KG1 (cell line): ENCODE data around the gene KCNF1.
"Not testable (repeated sequence)": the region's sequence is repeated elsewhere in the genome, so short reads cannot be mapped to it uniquely, and the experiment has no call there.

Source experiments
- DNase-seq: peaks from one replicate; lab custom pipeline; 2025; lab: John Stamatoyannopoulos, UW

Gene KCNF1

DNA sequence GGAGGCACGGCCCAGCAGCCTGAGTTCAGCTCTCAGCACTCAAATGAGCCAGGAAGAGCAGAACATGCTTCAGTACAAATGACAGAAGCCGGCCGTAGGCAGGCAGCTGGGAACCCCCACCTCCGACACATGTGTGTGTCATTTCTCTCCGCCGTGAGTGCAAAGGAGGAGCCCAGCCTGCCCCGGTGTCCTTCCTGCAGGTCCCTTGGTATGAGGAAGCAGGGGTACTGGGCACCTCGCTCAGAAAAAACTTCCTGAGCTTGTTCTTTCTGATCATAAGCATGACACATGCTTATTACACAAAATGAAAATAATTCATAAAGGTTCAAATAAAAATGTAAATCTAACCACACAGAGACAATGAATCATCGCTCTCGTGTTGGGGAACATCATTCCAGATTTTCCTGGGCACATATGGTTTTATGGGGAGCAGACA, 35.3 kb downstream of the KCNF1 start:
- no peak for DNase-seq

DNA sequence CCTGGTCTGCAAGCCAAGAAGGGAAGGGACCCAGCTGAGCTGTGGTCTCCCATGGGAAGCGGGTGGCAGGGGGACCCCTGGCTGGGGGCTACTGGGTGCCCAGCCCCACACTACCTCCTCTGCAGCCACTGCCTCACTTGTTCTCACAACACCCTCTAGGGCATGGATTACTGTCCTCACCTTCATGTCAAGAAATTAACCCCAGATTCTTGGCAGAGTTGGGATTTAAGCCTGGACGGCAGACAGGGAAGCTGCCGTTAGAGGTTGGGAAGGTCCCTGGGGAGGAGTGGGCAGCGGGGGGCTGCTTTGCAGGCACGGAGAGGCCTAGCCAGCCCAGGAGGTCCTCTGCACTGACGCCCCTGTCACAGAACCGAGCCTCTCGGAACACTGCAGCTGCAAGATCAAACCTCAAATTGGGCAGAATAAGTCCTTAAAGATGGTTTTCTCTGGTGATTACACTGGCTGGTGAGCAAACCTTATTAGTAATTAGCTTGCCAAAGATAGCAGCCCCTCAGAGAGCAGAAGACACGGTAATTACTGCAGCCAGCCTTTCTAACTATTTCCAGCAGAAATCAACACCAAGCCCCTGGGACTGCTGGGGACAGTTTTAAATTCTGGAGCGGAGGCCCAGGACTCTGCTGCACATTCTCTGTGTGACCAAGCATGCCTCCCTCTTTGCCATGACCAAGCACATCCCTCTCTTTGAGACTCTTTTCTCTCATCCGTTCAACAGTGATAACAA, 35.9 kb downstream of the KCNF1 start:
- DNase-seq: no peak

DNA sequence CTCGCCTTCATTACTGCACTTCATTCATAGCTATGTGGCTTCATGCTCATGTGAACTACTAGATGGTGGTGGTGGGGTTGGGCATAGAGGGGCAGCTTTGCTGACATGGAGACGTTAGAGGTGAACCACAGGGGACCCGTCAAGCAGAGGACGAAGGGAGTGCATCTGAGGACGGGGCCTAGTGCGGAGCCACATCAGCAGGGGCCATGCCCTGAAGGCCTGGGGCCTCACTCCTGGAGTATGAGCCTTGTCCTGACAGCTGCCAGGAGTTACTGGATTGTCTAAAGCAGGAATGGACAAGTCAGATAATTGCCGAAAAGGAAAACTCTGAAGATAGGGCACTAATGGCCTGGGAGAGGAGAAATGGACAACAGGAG, 36.4 kb downstream of the KCNF1 start:
- DNase-seq: no peak

DNA sequence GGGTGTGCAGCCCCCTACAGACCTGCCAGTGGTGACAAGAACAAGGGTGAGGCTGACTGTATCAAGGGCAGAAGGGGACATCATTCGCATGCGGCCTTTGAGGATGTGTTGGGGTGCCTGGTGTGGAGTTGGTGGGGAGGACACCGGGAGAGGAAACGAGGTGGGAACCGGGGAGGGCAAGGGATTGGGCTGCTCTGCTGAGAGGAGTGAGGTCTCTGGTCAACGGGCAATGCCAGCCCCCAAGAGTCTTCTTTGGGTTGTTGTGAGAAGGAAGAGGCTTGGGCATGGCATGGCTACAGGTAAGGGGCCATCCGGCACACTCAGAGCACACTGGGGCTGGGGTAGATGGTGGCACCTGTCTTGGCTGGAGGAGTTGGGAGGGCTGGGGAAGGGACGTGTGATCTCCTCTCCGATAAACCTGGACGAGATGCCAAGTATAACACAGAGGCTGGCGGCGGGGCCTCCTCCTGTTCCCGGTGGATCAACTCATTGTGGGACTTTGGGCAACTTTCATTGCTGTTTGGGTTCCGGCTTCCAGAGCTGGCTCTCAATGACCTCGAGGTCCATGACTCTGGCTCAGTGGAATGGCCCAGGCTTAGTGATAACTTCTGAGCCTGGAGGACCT, 37.0 kb downstream of the KCNF1 start:
- no peak for DNase-seq

DNA sequence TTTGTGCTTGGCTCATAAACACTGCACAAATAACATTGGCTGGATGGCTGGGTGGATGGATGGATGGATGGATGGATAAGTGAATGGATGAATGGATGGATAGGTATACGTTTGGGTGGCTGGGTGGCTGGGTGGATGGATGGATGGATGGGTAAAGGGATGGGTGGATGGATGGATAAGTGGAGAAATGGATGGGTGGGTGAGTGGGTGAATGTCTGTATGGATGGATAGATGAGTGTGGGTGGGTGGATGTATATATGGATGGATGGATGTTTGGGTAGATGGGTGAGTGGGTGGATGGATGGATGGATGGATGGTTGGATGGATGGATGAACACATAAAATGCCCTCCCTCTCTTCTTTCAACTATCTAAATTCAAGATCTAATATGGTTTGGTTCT, 38.1 kb downstream of the KCNF1 start:
- DNase-seq: no peak

DNA sequence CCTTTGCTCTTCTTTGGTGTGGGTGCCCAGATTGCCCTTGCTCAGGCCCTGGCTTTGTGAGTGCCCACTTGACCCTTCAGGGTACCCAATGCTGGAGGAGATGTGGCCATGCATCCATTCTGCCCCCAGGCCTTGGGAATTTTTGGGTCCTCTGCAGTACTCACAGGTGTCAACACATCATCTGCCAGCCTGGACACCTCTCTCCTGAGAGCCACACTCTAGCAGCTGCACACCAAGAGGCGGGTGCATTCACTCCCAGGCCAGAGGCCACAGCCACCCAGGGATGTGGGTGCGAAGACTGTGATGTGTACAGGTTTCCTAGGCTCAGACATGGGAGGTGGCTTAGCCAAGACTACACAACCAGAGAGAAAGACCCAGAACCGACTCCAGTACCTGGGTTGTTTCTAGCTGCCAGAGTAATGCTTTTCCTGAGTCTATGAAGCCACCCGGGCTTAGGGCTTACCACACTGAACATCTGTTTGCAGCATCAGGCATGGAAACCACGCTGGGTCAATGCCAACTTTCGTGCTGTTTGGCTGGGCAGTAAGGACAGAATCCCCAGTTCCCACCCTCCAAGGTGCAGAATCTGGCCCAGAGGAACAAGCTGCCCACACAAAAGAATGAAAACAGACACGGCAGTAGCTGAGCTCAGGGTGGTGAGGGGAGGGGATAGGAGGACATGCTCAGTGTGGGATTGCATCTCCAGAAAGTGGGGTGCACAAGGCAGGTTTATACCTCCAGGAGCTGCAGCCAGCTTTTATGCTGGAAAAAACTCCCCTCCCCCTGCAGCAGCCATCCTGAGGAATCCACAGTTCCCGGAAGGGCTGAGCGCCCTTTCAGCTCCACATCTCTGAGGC, 40.1 kb downstream of the KCNF1 start:
- no peak for DNase-seq

DNA sequence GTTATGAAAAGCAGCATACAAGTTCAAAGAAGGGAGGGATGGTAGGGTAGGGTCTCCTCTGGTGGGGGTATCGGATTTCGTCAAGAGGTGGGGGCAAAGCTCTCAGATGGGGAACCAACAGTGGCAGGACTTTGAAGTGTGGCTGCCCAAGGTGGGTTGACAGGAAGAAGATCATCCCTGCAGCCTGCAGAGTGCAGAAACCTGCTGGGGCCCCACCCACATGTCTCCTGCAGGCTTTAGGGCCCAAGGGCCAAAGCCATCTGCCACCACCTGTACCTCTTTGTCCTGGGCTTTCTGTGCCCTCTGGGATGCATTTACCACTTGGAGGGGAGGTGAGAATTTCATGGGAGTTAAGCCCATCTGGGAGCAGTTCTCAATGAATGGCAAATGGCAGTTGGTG, 42.7 kb downstream of the KCNF1 start:
- no peak for DNase-seq

DNA sequence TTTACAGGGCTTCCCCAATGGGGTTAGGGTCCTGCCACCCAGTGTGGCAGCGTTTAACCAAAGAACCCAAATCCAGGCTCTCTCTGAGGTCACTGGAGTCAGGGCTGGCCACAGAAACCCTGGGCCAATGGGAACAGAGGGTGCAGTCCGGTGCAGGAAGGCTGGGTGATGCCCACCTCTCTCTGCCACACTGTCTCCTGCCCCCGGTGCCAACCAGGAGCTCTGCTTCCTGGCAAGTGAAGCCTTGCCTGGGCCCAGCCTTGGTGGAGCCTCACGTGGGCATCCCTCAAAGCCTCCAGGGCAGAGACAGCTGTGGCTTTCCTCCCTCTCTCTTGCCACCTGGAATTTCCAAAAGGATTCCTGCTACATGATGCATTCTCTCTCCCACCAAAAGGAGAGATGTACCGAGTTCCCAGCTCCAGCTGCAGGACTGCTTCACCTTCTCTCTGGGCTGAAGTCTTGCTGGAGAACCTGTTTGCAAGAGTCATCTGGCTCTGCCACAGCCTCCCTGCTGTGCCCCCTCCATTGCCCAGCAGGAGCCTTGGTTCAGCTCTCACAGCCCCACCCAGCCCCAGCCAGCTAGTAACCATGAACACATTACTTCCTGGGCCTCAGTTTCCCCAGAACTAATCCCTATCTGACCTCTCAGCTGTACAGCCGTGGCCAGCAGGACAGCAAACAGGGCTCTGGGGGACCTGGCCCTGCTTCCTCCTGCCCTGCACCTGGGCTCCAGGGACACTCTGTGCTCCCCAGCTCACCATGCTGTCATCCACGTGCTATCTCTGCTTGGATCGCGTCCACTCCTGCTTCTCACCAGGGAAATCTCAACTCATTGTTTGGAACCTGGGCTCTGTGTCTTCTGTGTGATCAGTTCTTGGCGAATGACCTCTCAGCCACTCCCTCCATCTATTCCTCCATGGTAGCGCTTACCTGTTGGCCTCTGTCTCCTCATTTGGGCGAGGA, 43.4 kb downstream of the KCNF1 start:
- no peak for DNase-seq

DNA sequence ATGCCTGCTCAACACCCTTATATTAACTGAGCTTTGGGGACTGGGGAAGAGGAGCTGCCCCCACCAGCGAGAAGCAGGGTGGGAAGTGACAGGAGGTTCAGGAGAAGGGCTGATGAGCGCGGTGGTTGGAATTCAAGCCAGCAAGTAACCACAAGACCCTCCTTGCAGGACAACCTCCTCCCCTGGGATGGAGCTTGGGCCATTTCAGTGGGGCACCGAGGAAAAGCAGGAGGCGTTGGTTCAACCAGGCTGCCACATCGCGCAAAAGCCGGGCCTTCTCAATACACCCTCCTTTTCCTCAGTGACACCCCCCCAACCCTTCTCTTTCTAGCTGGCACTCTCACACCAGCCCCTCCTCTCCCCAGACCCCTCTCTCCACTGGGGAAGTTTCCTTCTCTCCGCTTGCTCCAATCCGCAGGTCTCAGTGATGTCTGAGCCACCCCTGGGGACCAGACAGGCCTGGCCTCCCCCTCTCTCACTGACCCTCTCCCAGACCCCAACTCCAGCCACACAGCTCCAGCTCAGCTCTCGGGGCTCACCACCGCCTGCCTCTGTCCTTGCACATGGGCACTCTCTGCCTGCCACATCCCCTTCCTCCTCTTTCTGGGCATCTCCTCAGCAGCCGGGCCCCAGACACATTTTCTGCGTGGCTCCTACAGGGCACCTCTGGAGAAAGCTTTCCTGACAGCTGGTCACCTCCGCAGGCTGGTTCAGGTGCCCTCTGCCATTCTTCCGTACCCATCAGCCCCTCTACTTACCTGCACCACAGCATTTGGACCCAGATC, 44.5 kb downstream of the KCNF1 start:
- DNase-seq: no peak

DNA sequence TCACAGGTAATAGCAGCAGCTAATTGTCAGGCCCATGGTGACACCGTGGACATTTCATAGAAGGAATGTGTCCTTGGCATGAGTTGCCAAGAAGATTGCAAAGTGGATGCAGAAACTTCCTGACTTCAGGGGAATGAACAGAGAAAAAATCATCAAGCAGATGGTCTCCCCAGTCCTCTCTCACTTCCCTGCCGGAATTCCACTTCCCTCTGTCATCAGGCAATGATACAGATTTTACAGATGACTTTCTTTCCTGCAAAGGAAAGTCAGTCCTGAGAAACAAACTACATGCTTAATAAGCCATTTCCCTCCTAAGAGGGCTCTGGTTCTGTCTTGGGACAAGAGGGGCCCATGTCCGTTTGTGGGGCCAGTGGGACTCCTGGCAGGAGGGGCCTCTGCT, 45.7 kb downstream of the KCNF1 start:
- DNase-seq: no peak

DNA sequence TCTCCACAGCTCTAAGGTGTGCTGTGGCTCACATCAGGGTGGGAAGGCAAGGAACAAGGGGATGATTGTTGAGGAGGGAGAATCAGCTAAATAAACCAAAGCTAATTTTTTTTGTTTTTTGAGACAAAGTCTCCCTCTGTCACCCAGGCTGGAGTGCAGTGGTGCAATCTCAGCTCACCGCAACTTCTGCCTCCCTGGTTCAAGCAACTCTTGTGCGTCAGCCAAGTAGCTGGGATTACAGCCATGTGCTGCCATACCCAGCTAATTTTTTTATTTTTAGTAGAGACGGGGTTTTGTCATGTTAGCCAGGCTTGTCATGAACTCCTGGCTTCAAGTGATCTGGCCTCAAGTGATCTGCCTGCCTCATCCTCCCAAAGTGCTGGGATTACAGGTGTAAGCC, 46.7 kb downstream of the KCNF1 start:
- not testable (repeated sequence) for DNase-seq

DNA sequence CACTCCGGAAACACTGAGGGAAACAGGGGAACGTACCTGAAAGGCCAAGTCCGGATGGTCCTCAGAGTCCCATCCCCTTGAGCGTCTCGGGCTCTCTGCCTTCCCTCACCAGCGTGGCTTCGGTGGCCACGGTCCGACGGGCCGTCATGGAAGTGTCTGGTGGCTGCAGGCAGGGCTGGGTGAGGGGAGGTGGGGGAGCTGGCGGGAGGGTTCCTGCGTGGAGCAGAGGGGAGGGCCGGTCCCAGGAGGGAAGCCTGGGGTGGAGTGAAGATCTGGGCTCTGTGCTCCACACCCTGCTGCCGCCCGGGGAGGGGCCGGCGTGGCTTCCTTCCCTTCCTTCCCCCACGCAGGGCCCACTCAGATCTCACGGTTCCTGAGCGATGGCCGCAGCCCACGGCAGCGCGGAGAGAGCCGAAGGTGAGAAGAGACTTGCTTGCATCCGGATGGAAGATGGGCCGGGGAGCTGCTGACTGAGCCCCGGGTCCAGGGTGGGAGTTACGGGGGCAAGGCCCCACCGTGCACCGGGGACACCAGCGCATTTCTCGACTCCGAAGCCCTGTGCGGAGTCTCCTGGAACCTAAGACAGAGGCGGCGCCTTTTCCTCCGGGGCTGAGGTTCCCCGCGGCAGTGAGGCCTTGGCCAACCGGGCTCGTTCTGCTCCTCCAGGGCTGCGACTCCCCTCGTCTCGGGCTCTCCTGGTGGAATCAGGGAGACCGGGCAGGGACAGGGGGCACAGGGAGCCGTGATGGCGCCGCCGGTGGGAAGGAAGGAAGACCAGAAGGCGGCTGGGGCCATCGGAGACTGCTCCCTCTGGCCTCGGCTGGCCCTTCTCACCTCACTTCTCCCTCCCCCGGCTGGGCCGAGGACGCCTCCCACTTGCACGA, 49.1 kb downstream of the KCNF1 start:
- DNase-seq: no peak

DNA sequence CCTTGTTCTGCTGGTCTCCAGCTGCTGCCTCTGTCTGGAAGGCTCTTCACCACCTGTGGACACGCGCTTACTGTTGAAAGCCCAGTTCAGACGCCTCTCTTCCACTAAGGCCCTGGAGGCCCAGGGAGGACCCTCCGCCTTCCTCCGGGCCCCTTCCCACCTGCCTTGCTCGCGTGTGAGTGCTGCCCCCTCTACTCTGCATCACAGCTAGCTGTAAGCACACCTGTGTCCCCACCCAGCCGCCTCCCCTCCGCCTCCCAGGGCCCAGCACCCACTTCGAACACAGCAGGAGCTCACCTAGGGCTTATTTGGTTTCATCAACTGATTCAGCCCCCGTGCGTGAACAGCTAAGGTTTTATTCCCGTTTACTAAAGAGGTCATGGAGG, 49.7 kb downstream of the KCNF1 start:
- no peak for DNase-seq

DNA sequence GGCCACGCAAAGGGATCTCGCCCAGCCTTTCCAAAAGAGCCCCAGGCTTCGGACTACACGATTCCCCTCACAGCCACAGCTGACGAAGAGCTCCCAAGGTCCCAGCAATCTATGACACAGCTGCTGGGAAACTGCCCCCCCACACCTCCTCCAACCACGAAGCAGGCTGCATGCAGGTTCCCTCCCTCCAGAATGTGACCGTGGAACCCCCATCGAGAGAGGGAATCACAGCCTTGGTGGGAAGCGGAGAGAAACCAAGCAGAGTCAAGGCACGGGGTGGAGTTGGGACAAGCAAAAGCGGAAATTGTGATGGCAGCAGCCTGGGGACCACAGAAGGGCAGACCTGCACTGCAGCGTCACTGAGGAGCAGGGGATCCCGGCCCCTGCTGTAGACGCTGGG, 50.3 kb downstream of the KCNF1 start:
- DNase-seq: no peak

DNA sequence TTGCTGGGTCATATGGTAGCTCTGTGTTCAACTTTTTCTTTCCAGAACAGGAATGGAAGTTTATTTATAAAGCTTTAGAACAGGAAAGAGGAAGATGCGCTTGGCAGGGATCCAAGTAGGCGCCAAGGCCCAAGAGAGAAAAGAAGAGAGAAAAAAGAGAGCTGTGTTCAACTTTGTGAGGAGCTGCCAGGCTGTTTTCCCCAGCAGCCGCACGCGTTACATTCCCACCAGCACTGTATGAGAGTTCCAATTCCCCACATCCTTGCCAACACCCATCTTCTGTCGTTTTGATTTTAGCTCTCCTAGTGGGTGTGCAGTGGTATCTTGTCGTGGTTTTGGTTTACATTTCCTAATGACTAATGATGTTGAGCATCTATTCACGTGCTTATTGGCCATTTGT, 51.4 kb downstream of the KCNF1 start:
- no peak for DNase-seq
